HG02870 (cell line): ENCODE data around the gene KCNJ15.
A peak's percentile ranks its signal among the peaks of the same experiment; 100 is the strongest.

ENCODE experiments used
- ATAC-seq: cut with Tn5 transposase; IDR thresholded peaks from one replicate; pipeline ENCODE4 v1.9.1; 2021; ENCODE audit warnings: mild to moderate bottlenecking, moderate library complexity; ENCODE audit not compliant: unreplicated experiment

The KCNJ15 gene

DNA sequence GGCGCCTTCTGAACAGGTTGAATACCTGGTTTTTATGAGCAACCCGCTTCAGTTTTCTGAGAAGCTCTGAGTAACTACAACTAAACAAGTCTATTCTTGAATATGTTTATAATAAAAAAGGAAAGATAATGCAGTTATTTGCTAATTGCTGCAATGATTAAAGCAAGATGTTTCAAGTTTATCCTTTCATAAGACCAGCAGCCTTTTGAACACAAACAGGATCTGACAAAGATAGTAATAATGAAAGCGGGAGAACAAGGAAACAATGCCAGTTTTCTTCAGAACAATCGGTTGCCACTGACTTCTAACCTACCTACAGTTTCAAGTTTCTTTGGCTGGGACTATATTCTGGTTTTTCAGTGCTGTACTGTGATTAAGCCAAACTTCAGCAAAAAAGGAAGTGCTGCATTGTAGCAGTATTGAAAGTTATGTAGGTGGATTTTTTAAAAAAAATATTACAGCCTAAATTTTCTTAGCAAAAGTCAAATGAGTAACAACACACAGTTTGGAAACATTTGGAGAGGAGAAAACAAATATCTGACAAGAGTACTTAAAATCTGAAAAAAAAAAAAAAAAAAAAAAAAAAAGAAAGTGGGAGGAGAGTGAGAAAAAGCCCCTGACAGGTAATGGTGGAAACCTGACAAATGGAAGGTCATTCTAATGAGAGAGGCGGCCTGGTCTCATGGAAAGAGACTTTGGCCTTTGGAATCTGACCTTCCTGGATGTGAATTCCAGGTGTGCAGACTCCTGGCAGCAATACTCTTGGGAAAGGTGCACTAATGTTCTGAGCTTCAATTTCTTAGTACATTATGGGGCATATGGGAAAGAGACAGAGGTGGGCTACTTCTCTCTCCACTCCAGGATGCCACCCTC, 11.4 kb downstream of the KCNJ15 start:
- ATAC-seq = peak; percentile 56

DNA sequence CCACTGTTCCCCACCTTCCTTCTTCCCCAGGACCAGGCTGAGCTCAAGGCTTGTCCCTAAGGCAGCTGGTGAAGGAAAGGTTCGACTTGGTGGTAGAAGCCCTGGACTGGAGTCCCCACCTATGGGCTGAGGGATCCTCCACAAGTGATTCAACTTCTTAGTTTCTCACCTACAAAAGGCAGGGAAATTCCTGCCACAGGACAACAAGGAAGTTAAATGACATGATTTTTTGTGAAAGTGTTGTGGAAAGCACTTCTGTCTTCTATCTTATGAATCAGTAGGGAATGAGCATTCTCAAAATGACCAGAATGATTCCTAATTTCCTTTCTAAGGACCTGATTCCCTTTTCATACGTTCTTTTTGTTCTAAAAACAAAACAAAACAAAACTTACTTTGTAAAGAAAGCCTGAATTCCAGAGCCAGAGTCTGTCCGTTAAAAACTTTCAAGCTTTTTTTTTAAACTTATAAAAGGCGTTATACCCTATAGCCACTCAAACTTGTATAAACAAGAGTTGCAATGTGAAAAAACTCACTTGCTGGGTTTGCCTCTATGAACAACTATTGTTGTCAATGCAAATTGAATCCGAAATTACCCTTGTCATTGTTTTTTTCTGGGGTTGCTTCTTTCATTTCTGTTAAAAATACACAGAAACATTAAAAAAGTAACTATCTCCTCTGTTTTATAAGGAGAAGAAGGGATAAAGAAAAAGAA, 12.2 kb downstream of the KCNJ15 start:
- ATAC-seq = peak; percentile 29

DNA sequence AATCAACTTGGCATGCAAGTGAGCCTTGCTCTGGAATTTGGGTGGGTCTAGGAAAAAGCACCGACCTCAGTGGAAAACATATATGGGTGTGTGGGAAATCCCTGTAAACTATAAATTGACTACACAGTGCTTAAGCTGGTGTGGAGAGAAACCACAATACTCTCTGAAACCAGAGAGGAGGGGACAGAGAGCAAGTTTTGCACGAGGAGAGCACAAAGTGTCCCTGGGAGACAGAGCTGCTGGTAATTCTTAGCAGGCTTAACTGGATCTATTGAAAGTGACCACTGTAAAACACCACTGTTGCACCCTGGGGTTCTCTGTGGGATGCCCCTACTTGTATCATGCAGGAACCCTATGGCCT, 12.8 kb downstream of the KCNJ15 start:
- peak; percentile 82 for ATAC-seq

DNA sequence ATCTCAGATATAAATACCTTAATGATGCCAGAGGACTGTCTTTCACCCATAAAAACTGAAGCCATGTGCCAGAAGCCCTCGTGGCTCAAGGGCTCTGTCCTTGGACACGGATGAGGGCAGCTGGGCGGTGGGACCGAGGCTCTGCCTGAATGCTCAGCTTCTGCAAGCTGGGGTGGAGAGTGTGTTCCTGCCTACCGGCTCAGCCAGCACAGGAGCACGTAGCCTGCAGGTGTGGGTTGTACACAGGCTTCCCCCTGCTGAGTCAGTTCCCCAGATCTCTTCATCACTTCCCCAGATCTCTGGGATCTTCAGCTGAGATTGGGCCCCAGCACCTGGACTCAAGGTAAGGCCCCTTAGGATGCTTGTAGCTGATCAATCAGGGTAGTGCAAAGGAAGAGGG, 15.4 kb downstream of the KCNJ15 start:
- no peak for ATAC-seq

DNA sequence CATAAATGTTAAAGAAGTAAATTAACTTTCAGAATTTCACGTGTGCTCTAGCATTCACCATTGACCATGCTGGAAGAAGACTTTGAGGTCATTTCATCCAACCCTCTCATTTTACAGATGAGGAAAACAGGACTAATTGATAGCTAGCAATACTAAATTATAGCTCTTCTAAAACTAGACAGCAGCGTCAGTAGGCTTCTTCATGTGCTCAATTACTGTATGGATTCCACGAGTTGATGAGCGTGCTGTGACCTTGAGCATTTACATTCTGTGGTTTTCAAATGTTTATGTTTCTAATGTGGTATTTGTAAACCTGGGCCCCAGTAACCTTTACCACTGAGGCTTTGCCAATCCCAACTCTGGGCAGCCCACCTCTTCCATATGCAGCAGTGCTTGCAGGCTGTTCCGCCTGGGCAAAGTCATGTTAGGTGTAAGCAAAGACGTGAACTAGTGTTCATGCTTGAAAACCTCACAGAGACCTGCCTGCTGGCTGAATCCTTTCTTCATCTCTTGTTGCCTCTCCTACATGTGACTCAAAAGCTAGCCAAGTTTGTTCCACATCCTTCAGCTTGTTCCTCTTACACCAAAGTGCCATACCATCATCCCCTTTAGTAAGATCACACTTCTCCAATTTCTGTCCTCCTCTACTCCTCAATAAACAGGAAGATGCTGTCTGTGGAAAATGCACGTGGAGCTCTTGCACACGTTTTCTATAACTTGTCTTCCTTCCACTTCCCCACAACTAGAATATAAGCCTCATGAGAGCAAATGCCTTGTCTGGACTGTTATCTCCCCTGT, 17.2 kb downstream of the KCNJ15 start:
- no peak for ATAC-seq

DNA sequence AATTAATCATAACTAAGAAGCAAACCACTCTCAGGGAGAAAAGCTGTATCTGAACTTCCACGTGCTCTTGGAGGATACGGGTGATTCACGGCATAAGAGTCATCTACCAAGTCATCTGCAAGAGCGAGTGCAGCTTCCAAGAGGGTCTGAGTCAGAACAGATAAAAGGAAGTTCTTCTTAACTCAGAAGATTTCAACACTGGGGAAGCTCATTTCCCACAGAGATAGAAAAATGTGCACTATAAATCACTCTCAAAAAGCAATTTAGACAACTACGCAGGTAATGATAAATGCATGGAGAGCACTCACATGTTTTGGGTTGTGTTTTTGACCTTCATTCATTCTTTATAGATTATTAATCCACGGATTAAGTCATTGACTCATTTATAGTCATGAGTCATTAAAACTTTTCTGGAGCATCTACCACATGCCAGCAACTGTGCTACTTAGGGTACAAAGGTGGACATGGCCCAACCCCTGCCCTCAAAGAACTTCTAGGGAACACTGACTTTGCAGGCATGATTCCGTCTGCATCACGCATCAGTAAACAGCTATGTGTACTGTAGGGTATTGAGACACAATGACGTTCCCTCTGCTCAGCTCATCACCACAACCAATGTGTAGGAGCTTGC, 20.8 kb downstream of the KCNJ15 start:
- ATAC-seq = no peak

DNA sequence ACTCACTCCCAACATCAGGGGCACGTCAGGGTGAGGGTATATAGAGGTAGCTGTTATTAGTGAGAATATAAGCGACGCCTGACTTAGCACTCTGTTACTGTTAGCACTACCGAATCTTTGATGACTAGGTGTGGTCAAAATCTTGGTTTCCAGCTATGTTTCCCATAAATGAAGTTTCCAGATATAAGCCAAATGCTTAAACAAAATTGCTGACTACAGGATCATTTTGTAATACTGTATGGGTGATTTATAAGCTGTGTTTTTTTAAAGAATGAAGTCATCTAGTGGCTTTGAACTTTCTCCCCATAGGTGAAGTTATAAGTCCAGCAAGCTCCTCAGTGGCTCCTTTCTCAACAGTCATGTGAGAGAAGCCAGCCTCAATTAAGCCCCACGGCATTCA, 23.7 kb downstream of the KCNJ15 start:
- no peak for ATAC-seq

DNA sequence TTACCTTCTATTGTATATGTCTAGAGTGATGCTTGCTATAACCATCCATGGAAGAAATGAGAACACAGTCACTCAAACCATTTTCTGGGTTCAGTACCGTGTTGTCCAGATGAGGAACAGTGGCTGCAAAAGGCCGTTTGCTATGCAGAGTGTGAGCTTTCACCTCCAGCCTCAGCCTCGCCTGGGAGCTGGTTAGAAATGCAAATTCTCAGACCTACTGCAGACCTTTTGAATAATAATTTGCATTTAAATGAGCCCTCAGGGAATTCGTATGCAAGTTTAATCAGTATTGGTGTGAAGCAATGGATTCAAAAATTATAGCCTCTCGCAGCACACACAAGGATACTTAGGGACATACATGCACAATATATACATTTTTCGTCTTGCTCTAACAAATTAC, 24.1 kb downstream of the KCNJ15 start:
- no peak for ATAC-seq

DNA sequence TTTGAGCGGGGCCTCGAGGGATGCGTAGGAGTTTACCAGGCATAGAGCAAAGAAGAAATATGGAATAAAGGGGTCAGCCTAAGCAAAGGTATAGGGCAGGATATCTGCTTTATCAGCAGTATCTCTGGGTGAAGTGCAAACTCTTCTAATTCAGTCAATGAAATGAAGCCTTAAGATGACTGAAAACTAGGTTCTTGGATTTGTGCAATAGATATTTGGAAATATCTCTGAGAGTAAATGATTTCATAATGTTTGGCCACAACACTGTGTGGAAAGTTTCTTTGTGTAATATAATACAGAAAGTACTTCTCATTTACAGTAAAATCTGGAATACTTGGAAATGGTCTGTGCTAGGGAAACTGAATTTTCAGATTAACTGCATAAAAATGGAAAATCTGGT, 26.1 kb downstream of the KCNJ15 start:
- ATAC-seq = no peak

DNA sequence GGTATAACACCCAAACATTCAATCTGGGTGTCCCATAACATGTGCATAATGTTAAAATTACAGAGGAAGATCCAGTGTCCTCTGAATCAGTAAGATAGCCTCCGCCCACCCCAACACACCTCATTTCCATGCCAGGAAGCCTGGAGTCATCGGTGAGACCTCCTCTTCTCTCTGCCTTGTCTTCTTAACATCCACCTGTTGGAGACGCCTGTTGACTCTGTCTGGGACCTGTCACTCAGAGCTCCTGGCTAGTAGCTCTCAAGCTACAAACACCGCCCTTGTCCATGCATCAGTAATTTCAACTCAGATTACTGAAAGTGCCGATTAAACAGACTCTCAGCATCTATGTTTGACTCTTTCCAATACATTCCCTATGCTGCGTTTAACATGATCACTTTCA, 27.4 kb downstream of the KCNJ15 start:
- ATAC-seq = no peak

DNA sequence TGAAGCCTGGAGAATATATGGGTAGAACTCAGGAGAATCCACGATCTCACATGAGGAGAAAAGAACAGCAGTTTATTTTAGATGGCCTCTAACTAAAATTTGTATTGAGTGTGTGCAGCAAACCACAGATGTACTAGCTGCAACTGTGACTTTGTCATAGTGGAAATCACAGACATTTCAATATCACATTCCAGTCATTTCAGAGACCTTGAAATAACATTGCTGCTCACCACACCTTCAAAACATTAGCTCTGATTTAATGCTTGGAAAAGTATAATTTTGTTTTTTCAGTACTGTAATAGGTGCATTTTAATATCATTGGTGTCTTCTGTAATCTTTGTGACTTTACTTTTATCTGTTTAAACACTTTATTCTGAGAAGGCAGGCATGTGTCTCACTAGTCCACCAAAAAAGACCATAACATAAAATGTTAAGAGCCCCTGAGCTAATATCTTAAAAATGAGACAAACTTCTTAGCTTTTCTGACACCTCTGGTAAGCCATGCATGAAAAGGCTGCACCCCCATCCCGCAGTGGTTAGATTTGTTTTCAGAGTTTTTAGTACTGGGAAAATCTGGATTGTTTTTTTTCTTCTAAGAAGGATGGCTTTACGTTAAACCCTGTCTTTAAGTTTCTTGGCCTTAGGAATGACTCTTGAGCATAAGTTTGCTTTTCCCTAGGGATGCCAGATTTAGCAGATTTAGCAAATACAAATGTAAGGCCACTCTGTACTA, 30.1 kb downstream of the KCNJ15 start:
- no peak for ATAC-seq

DNA sequence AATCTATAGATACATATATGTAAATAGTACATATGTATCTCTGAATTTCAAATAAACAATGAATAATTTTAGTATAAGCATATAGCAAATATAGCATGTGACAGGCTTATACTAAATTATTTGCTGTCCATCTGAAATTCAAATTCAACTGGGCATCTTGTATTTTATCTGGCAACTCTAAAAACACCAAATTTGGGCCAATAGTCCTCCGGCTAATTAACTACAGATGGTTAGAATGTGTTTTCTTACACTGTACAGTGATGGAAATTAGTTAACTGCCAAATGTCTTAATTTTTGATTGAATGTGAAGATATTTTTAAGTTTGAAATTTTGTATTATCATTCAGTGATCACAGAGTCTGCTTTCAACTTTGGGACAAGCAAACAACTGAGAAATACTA, 30.7 kb downstream of the KCNJ15 start:
- no peak for ATAC-seq

DNA sequence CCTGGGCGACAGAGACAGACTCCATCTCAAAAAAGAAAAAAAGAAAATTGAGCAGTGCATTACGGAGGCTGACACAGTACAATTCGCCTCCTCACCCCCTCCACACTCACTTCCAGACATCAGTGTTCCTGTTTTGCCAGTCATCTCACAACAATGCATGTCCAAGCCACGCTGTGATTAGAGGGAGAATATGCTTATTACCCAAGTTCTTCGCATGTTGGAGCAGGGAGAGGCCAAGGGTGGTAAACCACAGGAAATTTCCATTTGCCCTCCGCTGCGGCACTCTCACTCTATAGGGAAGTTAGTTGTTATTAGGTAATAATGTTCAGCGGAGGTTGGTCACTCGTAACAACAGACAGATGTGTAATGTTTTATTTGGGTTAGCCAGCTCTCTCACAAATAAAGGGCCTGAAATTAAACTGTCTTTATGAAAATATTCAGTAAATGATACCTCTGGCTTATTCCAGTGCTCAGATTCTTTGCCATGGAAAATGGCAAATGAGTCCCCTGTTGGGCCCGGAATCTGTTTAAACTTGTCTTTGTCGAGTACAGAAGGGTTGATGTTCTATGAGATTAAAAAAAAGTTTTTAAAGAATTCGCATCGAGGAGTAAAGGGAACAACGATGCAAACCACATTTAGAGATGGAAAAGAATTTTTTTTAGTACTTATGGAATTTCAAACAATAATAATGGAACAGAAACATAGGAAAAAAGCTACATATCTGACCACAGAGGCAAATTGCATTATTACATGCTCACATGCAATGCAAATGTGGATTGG, 33.1 kb downstream of the KCNJ15 start:
- ATAC-seq = no peak

DNA sequence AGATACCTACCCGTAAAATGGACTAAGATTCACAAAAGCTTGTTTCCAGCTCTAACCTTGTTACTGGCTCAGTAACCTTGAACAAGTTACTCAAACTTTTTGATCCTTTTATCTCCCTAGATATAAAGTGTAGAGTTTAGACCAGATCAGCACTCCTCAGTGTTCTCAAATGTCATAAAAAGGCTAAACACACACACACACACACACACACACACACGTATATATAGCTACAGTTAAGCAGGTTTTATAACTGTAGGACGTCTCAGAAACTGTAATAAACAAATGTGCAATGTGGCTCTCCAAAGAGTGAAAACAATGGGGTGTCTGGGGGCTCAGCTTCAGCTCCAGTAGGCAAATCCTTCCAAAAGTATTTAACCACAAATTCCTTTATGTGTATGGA, 34.0 kb downstream of the KCNJ15 start:
- no peak for ATAC-seq

DNA sequence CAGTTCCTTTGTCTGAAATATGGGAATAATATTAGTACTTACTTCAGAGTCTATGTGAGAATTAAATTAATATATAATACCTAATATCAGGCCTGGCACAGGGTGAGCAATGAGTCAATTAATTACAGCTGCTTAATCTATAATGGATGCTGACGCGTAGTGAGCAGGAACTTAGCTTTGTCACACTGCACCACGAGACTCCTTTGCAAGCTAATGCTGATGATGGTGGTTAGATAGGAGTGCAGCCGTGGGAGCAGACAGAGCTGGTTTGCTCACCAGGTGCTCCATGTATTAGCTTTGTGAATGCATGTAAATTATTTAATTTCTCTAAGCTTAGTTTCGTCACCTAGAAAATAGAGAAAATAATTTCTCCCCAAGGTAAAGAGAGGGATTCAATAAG, 35.1 kb downstream of the KCNJ15 start:
- no peak for ATAC-seq

DNA sequence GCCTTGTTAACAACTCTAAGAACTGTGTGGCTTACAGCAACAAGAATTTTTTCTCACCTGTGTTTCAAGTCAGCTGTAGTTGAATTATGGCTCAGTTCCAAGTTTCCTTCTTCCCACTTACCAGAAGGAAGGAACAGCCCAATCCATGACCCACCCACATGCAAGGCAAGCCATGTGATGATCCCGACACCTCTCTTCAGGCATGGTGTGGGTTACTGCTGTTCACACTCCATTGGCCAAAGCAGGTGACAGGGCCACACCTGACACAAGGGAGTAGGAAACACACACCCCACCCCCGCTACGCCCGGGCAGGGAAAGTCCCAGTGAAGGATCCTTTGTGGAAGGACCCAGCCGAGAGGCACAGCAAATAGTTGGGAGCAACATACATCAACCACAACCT, 36.3 kb downstream of the KCNJ15 start:
- ATAC-seq = no peak

DNA sequence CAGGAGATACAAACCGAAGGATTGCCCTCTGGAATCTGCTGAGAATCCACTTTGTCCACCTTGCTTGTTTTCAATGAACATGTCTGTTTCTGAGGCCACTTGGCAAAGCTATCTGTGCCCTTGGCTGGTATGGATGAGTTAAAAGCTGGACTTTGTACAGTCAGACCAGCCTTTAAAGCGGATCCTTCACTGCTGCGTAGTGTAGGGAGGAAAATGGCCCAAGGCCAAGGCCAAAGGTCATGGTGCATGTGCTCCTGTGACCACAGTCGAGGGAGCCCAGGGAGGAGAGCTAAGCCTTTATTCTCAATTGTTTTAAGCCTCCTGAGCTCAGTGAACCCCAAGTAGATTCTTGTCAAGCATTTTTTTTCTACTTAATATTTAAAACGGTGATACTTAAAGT, 37.0 kb downstream of the KCNJ15 start:
- ATAC-seq = no peak

DNA sequence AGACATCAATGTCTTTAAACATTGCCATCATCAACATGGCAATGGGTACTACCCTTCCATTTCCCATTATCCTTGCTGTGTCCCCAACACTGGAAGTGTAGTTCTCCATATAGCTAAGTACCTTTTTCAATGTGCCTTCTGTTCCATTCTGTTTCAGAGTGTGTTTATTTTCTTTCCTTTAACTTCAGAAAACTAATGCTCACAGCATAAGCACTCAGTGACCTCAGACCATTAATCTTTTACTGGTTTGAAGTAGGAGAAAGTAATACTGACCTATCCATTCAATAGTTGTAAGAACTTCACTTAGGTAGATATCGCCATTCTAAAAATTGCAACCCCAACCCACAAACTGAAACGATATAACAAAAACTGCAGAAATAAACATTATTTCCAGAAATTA, 37.8 kb downstream of the KCNJ15 start:
- no peak for ATAC-seq

DNA sequence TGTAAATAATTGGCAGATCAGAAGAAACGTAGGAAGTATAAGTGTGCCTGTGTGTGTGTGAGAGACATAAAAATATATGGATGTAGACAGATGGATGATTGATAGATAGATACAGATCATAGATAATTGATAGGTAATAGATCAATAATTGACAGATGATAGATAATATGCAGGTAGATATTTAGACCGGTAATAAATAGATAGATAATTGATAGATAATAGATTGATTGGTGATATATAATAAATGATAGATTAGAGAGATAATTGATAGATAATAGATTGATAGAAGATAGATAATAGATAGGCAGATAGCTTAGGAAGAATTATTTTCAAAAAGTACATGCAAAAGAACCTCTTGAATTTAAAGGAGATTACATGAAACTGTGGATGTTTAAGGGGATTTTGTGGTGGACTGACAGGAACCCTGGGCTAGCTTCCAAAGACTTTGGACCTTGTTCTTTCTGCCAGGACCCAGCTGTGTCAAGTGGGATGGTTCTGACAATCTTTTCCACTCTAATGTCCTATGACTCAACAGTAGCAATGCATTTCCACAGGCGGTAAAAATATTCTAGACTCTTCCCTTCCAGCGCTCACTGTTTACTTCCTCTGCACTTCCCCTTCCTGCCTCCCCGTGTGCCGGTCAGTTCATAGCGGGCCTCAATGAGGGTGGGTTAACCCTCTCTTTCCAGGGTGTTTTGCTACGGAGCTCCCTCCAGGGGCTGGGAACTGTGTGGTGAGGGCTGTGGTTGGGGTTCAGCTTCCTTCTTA, 39.4 kb downstream of the KCNJ15 start:
- ATAC-seq = no peak
